ENCODE results near the gene CUL2. TPM values are rescaled to one million over a fixed set of nuclear protein-coding genes. Genes with fewer than 3 reads are reported as not detected.
"Not testable (repeated sequence)": the region's sequence is repeated elsewhere in the genome, so short reads cannot be mapped to it uniquely, and the experiment has no call there.

The CUL2 gene
- total RNA-seq, 1 donor from 2014 or later, result 12.3 TPM

GRCh38 chr10:35080261-35080660, 9.9 kb downstream of the CUL2 start:
- not testable (repeated sequence) for ATAC-seq; DNase-seq (ENCODE audit: low spot score)

- ATAC-seq (no peak), DNase-seq (ENCODE audit: low spot score) (no peak)
These were observed 10.4 kb downstream of the CUL2 start for GRCh38 chr10:35079763-35080162.

GRCh38 chr10:35079265-35079664, 10.9 kb downstream of the CUL2 start:
- ATAC-seq (no peak), DNase-seq (ENCODE audit: low spot score) (no peak)

GRCh38 chr10:35075228-35075627, 14.9 kb downstream of the CUL2 start:
- ATAC-seq (no peak), DNase-seq (ENCODE audit: low spot score) (no peak)

- ATAC-seq (no peak), DNase-seq (ENCODE audit: low spot score) (no peak)
These were observed 15.9 kb downstream of the CUL2 start for GRCh38 chr10:35074266-35074665.

GRCh38 chr10:35070521-35070920, 19.6 kb downstream of the CUL2 start:
- no peak for DNase-seq (ENCODE audit: low spot score)
- ATAC-seq, result no peak

- ATAC-seq (no peak), DNase-seq (ENCODE audit: low spot score) (no peak)
These were observed 26.2 kb downstream of the CUL2 start for GRCh38 chr10:35063837-35064454.

GRCh38 chr10:35059481-35059880, 30.7 kb downstream of the CUL2 start:
- DNase-seq (ENCODE audit: low spot score), result no peak
- ATAC-seq, result no peak

- DNase-seq (ENCODE audit: low spot score), result no peak
- no peak for ATAC-seq
These were observed 31.5 kb downstream of the CUL2 start for GRCh38 chr10:35058686-35059085.

- no peak for ATAC-seq
- no peak for DNase-seq (ENCODE audit: low spot score)
These were observed 32.0 kb downstream of the CUL2 start for GRCh38 chr10:35058134-35058533.

- no peak for DNase-seq (ENCODE audit: low spot score)
- ATAC-seq, result no peak
These were observed 33.5 kb downstream of the CUL2 start for GRCh38 chr10:35056686-35057085.

- DNase-seq (ENCODE audit: low spot score) (no peak), ATAC-seq (no peak)
These were observed 34.0 kb downstream of the CUL2 start for GRCh38 chr10:35056133-35056532.

GRCh38 chr10:35050568-35050967, 39.6 kb downstream of the CUL2 start:
- DNase-seq (ENCODE audit: low spot score), result no peak
- ATAC-seq, result no peak

- DNase-seq (ENCODE audit: low spot score), result no peak
- ATAC-seq, result no peak
These were observed 44.1 kb downstream of the CUL2 start for GRCh38 chr10:35046074-35046473.

- ATAC-seq; DNase-seq (ENCODE audit: low spot score): not testable (repeated sequence)
These were observed 44.9 kb downstream of the CUL2 start for GRCh38 chr10:35045275-35045674.

GRCh38 chr10:35043796-35044344, 46.3 kb downstream of the CUL2 start:
- no peak for ATAC-seq
- no peak for DNase-seq (ENCODE audit: low spot score)

GRCh38 chr10:35042783-35043182, 47.4 kb downstream of the CUL2 start:
- DNase-seq (ENCODE audit: low spot score) (no peak), ATAC-seq (peak; percentile 33)

GRCh38 chr10:35041502-35041879, 48.6 kb downstream of the CUL2 start:
- no peak for DNase-seq (ENCODE audit: low spot score)
- no peak for ATAC-seq

GRCh38 chr10:35040760-35041501, 49.2 kb downstream of the CUL2 start:
- ATAC-seq (peak; percentile 19), DNase-seq (ENCODE audit: low spot score) (no peak)

GRCh38 chr10:35037104-35037503, 53.0 kb downstream of the CUL2 start:
- DNase-seq (ENCODE audit: low spot score), result no peak
- ATAC-seq, result no peak

GRCh38 chr10:35035606-35036005, 54.5 kb downstream of the CUL2 start:
- ATAC-seq (peak; percentile 90), DNase-seq (ENCODE audit: low spot score) (no peak)

GRCh38 chr10:35027567-35027966, 62.6 kb downstream of the CUL2 start:
- DNase-seq (ENCODE audit: low spot score), result no peak
- ATAC-seq, result no peak

Data from left lobe of liver (tissue), 2 donors.